SU-DHL-6 (cell line): ENCODE results near the gene TRPV2.

Experiments
- EZH2phosphoT487 ChIP-seq: fragments of 200-600 bp; sonication (generic), shearing (Covaris generic); conservative IDR thresholded peaks from 2 replicates; pipeline ENCODE4 v1.6.1; 2018; ENCODE audit warnings: mild to moderate bottlenecking, antibody characterized with exemption, low read length, moderate library complexity, mixed read lengths
- TF ChIP-seq, protein P1 (sequence below): fragments of 200-600 bp; sonication (generic); IDR thresholded peaks from one replicate; pipeline ENCODE4 v1.5.1; 2017; ENCODE audit warnings: antibody characterized with exemption, mild to moderate bottlenecking, low read length, moderate library complexity; ENCODE audit not compliant: insufficient read depth, poor library complexity, severe bottlenecking

- TF ChIP-seq, protein P1, sequence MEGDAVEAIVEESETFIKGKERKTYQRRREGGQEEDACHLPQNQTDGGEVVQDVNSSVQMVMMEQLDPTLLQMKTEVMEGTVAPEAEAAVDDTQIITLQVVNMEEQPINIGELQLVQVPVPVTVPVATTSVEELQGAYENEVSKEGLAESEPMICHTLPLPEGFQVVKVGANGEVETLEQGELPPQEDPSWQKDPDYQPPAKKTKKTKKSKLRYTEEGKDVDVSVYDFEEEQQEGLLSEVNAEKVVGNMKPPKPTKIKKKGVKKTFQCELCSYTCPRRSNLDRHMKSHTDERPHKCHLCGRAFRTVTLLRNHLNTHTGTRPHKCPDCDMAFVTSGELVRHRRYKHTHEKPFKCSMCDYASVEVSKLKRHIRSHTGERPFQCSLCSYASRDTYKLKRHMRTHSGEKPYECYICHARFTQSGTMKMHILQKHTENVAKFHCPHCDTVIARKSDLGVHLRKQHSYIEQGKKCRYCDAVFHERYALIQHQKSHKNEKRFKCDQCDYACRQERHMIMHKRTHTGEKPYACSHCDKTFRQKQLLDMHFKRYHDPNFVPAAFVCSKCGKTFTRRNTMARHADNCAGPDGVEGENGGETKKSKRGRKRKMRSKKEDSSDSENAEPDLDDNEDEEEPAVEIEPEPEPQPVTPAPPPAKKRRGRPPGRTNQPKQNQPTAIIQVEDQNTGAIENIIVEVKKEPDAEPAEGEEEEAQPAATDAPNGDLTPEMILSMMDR, result no peak
- TF ChIP-seq EZH2phosphoT487, result no peak
These were observed 59.9 kb downstream of the TRPV2 start for GRCh38 chr17:16475179-16475704.
